Lower lobe of right lung (tissue), 2 donors: ENCODE results near the gene MGST3. TPM values are rescaled to one million over a fixed set of nuclear protein-coding genes. Genes with fewer than 3 reads are reported as not detected.

Source experiments
- ATAC-seq, 2 donors: fragments of 200-7000 bp; cut with Tn5 transposase; one replicate each; pipeline ENCODE4 v1.9.1; 2020 to 2022; ENCODE audit warnings: mild to moderate bottlenecking in 2 of 2, moderate library complexity in 2 of 2
- DNase-seq: peaks from one replicate; pipeline ENCODE4 v3.0.0-alpha.2; 2020
- H3K27ac ChIP-seq: fragments of 200-600 bp; one replicate; pipeline ENCODE4 v1.8.0; 2022
- H3K27me3 ChIP-seq: fragments of 200-600 bp; one replicate; pipeline ENCODE4 v1.8.0; 2022; ENCODE audit warnings: low read depth
- H3K36me3 ChIP-seq: fragments of 200-600 bp; one replicate; pipeline ENCODE4 v1.8.0; 2022; ENCODE audit warnings: mild to moderate bottlenecking
- H3K4me1 ChIP-seq: fragments of 200-600 bp; one replicate; pipeline ENCODE4 v1.8.0; 2022
- H3K4me3 ChIP-seq: fragments of 200-600 bp; one replicate; pipeline ENCODE4 v1.8.0; 2022; ENCODE audit warnings: mild to moderate bottlenecking
- H3K9me3 ChIP-seq: fragments of 200-600 bp; one replicate; pipeline ENCODE4 v1.8.0; 2022
- CTCF ChIP-seq: fragments of 200-600 bp; IDR thresholded peaks from one replicate; pipeline ENCODE4 v1.8.0; 2022; ENCODE audit warnings: antibody characterized with exemption, mild to moderate bottlenecking
- intact Hi-C: fragments of 100-400 bp; cut with DNase I; formaldehyde crosslinking; loops from one replicate; pipeline ENCODE4 v1.11.0; 2022
- total RNA-seq: library from RNA; stranded (reverse); fragmentation: NEBNext Ultra II Directional; extraction: Animal tissue kit (Norgen Biotek cat#: 25700); gene quantifications from one replicate; pipeline ENCODE4 v1.2.1, GENCODE V29; 2021
- donor health status: DM: no; HTN: yes; CAD: no; lungs with severe emphysema.

Gene MGST3
- total RNA-seq, 1 donor from 2014 or later, result 216 TPM

- H3K4me3 ChIP-seq, result peak overlapping the region; percentile 95
- no peak for TF ChIP-seq CTCF
- intact Hi-C loops, result no loop called here
- no peaks in the 10 kb centered on the region for H3K36me3 ChIP-seq
- peaks cover 35% of the 10 kb centered on the region for H3K4me1 ChIP-seq
- no peaks in the 10 kb centered on the region for H3K27me3 ChIP-seq
- DNase-seq (no peak), ATAC-seq (peak; percentile 1 to 6)
- no peaks in the 10 kb centered on the region for H3K9me3 ChIP-seq
- peak overlapping the region; percentile 89 for H3K27ac ChIP-seq
Measured at GRCh38 chr1:165629848-165630628, 996 bp upstream of the MGST3 start.

DNA sequence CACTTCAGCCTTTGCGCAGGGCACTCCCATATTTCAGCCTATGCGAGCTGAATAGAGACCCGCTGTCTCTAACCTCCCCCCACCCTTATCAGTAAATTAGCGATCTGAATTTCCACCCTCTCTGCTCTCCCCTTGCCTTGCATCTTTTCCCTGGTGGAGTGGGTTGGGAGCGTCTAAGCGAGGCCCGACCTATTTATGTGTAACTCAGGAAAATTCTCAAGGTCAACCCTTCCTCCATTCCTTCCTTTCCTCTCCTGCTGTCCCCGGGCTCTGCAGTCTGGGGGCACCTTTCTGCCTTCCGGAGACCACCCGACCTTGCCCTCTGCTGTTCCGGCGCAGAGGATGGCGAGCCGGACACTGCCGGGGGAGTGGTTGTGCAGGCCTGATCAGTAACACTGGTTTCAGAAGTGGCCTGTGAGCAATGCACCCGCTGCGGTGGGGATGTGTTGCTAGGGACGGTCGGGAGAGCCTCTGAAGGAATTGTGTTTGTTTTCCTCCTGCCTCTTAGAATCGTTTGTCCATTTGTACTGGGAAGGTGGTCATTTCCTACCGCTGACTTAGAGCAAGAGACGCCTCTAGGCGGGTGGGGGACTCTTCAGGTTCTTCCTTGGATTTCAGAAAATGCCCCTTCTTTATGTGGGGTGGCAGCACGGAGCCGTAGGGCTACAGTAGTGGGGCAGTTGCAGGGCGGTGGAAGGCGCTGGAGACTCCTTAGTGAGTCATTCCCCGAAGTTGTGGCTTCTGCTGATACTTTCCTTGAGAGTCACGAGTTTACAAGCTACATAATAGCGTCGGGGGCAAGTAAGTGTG, 513 bp downstream of the MGST3 start:
- Histone ChIP-seq H3K36me3 (peaks cover 10% of the 10 kb centered on the region), H3K27me3 (no peaks in the 10 kb centered on the region), H3K4me1 (peaks cover 50% of the 10 kb centered on the region), H3K4me3 (peak overlapping the region; percentile 95), H3K27ac (peak overlapping the region; percentile 89), H3K9me3 (no peaks in the 10 kb centered on the region)
- ATAC-seq (peak; percentile 55 to 75), DNase-seq (peak; percentile 66)
- intact Hi-C loops, result no loop called here
- no peak for TF ChIP-seq CTCF

- DNase-seq (no peak), ATAC-seq (peak; percentile 0 to 2)
- peak overlapping the region; percentile 89 for H3K27ac ChIP-seq
- no peaks in the 10 kb centered on the region for H3K9me3 ChIP-seq
- TF ChIP-seq CTCF, result no peak
- peaks cover 56% of the 10 kb centered on the region for H3K4me1 ChIP-seq
- no peaks in the 10 kb centered on the region for H3K27me3 ChIP-seq
- intact Hi-C loops, result no loop called here
- H3K36me3 ChIP-seq, result peaks cover 10% of the 10 kb centered on the region
- H3K4me3 ChIP-seq, result peak overlapping the region; percentile 95
Measured at GRCh38 chr1:165632152-165632469, 1.1 kb downstream of the MGST3 start.

DNA sequence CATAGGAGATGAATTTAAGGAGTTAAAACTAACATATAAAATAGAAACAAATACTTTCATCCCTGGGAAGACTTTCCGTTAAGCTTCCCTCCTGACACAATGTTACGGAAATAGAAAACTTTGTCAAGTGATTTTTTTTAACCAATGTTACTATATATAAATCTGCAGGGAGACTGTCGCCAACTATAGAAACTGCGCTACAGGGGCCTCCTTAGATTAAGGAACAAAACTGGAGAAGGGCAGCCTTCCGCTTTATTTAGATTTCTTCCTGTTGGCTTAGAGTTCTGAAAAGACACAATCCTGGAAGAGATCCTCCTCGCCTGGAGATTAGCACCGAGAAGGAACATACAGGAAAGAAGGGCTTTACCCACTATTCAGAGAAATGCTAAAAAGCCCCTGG, 1.5 kb downstream of the MGST3 start:
- Histone ChIP-seq H3K27me3 (no peaks in the 10 kb centered on the region), H3K4me3 (peak overlapping the region; percentile 95), H3K4me1 (peaks cover 60% of the 10 kb centered on the region), H3K36me3 (peaks cover 10% of the 10 kb centered on the region), H3K27ac (peak overlapping the region; percentile 89), H3K9me3 (no peaks in the 10 kb centered on the region)
- DNase-seq (no peak), ATAC-seq (no peak)
- intact Hi-C loops, result no loop called here
- no peak for TF ChIP-seq CTCF

- H3K27ac ChIP-seq, result no peak overlapping the region
- peaks cover 71% of the 10 kb centered on the region for H3K4me1 ChIP-seq
- peaks cover 10% of the 10 kb centered on the region for H3K36me3 ChIP-seq
- ATAC-seq (no peak), DNase-seq (no peak)
- no peak for TF ChIP-seq CTCF
- no peaks in the 10 kb centered on the region for H3K27me3 ChIP-seq
- intact Hi-C loops, result no loop called here
- no peaks in the 10 kb centered on the region for H3K9me3 ChIP-seq
- H3K4me3 ChIP-seq, result peak overlapping the region; percentile 95
Measured at GRCh38 chr1:165633614-165634013, 2.6 kb downstream of the MGST3 start.
